SIG-M5 (cell line): ENCODE data around the gene EHBP1.

Source experiments
- DNase-seq: peaks from one replicate; lab custom pipeline; 2025; lab: John Stamatoyannopoulos, UW

The EHBP1 gene

DNA sequence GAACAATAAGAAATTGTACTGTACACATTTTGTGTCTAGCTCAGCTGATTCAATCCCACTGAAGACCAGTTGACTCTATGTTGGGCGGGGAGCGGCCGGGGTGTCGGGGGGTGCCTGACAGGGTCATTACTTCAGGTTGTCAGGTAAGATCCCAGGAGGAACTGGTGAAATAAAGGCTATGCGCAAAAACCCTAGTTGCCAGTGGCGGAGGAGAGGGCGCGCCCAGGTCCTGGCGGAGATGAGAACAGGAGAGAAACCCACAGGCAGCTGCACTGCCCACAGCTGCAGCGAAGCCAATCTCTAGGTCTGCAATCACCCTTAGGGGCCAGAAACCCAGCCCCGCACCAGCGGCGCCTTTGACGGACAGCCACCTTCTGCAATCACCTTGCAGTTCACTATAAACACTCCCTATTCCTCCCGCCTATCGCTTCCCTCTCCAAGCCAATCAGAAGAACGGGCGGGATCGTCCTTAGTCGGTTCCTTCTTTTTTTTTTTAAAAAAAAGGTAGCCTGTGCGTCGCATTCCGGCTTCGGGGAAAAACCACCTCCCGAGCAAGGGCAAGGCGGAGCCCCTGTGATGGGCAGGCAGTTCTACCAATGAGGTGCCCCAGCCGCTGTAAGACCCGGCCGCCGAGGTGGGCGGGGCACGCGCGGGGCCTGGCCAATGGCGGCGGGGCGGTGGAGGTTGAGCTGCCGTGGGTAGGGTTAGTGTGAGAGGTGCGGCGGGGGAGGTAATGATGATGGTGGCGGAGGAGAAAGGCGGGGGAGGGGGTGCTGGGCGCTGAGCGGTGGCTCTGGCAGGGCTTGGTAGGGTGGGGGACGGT lies at the start of gene EHBP1:
Gene EHBP1 (plus strand): TSS at position 707 of the 823 bp plus-strand sequence. CDS start 1,479 bp downstream, outside the sequence.
- DNase-seq, result peak; percentile 100

DNA sequence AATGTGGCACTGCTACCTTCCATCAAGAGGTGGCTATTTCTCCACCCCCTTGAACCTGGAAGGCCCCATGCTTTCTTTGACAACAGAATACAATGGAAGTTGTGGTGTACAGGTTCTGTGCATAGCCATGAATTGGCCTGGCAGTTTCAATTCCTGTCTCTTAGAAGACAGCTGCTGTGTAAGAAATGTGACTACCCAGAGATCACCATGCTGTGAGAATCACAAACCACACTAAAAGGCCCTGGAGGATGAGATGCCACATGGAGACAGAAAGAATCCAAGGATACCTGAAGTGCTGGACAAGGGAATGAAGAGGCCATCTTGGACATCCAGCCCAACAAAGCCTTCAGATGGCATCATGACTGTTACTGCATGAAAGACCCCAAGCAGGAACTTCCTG lies 47.7 kb upstream of the EHBP1 start:
- DNase-seq, result no peak

DNA sequence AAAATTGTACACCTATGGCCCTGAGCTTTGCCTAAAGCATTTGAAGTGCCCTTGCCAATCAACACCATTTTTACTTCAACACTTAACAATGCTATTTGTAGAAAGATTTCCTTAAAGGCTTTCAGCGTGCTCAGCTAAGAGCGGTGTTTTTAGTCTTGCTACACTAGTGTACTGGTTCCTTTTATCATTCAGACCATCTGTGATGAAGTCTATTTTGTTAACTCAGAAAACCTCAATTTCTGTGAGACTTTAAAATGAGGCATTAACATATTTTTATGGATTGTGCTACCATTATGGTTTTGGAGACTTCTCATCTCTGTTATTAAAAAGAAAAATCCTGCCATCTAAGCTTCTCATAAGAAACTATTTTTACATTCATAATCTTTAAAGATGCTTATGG lies 46.6 kb upstream of the EHBP1 start:
- no peak for DNase-seq

DNA sequence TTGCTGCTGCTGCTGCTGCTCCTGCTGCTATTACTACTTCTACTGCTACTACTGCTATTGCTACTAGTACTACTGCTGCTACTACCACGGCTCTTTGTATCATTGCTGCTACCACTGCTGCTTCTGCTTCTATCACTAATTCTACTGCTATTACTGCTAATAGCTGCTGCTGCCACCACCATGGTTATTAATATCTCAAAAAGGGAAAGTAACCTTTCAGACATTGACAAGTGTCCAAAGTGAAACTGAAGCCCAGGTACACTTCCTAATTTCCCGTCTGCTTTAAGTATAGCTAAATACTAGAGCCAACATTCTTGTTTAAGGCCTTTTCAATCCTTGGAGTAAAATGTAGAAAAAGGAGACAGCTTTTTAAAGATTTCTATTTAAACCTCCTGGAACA lies 45.4 kb upstream of the EHBP1 start:
- DNase-seq, result no peak

DNA sequence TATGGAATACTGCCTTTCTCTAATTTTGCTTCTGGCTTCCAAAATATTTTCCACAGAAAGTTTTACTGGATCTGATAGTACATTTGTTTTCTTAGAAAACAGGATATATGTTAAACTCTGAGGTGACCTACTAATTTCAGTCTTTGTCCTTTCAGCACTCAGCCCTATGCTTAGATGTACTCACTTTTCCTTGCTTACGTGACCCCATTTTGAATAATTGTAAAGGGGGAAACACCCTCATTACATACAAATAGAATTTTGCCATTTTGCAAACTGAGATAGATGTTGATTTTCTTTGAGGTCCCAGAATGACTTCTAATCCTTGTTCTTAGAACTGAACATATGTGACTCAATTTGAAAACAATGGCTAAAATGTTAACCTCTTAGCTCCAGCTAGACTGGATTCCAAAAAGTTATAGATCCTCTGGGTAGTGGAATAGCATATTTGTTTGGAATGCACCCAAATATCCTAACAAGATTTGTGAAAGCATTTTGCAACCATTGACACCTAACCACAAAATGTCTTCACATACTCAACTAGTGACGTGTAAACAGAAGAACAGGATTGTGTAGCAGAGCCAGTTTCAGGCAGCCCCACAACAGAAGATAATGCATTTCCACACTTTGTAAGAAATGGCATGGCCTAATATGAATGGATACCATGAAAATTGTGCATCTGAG lies 44.8 kb upstream of the EHBP1 start:
- no peak for DNase-seq

DNA sequence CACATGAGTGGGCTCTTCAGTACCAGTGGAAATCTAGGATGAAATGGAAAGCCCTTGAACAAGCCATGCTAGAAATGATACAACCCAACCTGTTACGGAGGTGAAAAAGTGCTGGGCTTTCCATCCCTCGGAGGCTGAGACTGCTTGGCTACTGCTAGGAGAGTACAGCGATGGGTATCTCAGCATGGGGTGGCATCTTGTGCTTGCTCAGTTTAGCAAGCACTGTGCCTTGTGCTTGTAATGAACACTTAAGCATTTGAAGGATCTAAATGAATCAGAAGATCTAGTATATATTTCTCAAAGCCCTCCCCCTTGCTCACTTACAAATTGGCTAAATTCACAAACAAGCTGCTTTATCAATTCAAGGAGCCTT lies 44.3 kb upstream of the EHBP1 start:
- DNase-seq, result no peak

- no peak for DNase-seq
Observed at GRCh38 chr2:62662131-62662530, 43.4 kb upstream of the EHBP1 start.

DNA sequence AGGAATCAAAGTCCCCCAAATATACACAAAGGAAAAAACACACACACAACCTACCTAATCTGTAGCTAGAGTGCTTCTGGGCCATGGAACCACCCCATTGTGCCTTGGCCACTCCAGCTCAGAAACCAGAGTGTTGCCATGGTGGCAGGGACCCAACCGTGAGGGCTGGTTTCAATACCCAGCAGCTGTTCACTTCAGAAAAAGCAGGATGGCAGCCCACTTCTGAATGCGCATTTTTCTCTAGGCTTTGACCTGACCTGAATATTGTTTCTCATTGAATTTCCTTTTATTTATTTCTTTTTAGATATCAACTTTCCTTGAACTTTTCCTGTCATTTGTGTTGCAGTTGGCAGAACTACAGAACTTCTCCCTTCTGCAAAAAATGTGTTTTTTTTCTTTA lies 43.0 kb upstream of the EHBP1 start:
- no peak for DNase-seq

DNA sequence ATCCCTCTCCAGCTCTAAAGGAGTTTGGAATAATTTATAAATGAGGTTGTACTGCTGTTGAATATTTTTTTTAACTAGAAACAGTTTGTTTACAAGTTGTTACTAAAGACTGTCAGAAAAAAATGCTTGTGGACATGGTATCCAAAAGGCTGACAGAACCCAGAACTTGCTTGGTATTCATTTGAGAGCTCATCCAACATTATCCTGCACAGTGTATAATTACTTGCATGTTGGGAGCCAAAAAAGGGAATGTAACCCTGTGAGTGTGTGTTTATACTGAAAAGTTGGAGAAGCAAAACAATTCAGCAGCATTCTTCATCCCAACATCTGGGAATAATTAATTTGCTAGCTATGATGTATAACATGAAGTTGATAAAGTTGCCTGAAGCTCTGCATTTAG lies 42.1 kb upstream of the EHBP1 start:
- DNase-seq, result no peak

DNA sequence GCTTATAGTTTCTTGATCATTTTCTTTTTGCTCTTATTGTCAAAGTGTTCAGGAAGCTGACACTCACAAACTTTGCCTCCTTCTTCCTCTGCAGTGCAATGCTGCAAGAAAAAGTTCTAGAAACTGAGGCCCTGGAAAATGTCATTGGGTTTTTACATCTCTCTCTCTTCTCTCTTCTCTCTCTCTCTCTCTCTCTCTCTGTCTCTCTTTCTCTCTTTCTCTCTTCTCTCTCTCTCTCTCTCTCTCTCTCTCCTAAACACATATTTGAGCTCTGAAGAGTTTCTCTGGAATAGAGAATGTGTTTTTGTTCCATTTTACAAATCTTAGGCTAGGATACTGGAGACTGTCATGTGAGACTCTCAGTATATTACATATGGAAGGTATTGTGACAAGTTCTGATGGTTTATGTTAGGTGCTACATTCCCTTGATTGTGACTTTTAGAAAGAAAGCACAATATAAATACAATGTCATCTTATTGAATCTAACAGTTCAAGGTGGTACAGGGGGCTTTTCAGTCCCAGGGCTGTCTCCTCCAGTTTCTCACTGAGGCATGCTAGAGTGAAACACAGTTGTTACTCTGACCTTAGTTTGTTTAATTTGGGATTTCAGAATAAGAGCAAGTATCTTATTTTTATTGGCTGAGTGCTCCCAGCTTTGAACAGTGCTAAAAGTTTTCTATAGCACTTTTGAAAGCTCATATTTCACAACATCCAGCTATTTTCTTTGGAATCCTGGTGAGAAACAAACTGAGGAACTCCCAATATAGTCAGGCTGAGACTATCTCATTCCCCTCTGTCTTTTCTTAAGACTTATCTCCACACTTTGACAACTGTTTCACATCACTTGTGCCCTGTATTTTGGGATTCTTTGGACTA lies 41.4 kb upstream of the EHBP1 start:
- no peak for DNase-seq

GRCh38 chr2:62665446-62665845 lies 40.1 kb upstream of the EHBP1 start:
- DNase-seq, result no peak

GRCh38 chr2:62669180-62669579 lies 36.3 kb upstream of the EHBP1 start:
- DNase-seq, result no peak

DNA sequence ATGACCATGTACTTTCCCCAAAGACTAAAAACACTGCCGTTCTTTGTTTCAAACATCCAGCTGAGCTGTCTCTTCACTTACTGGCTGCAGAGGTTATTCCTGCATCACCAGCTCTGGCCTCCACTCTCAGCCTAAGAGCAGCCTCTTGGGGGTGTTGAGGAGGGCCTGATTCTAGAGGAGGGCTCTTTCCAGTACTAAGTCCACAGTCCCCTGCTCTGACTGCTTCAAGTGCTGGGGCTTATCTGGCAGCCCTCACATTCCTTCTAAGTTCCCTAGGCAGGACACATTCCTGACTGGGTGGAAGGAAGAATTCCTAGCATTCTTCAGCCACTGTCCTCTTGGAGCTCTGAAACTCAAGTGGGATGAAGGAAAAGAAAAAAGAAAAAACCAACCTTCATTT lies 32.9 kb upstream of the EHBP1 start:
- DNase-seq, result no peak

DNA sequence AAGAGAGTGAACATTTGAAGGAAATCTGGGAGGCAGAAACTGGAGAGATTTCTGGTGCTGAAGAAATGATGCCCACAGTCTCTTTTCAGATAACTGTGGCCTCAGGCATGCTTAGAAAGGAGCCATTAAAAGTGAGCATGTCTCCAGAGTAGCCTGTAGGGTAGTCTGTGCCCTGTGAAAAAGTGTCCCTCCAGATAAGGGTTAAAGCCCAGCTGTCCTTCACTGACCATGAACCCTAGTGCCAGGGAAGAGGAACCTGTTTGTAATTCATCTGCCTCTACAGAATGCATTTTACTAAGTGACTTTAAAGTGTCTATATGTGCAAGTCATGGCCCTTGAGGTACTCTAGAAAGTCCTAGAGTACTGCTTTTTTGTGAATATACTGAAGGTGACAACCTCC lies 30.5 kb upstream of the EHBP1 start:
- no peak for DNase-seq

- DNase-seq, result no peak
Observed at GRCh38 chr2:62685256-62685655, 20.3 kb upstream of the EHBP1 start.

GRCh38 chr2:62686012-62686685 lies 19.4 kb upstream of the EHBP1 start:
- no peak for DNase-seq

DNA sequence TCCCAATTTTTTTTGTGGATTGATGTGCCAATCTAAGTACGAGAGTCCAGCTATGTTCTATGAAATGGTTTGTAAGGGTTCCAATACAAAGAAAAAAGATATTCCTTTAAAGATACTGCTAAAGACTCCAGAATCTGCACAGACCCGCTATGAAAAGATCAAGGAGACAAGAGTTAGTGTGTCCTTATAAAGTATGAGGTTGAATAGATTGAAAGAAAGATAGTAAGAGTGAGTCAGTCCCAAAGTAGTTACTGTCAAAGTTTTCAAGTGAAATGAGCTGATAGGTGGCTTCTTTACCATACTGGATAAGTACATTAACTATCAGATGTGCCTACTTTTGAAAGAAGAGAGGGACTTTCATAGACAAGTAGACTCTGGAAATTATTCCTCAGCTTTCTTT lies 17.9 kb upstream of the EHBP1 start:
- DNase-seq, result no peak

DNA sequence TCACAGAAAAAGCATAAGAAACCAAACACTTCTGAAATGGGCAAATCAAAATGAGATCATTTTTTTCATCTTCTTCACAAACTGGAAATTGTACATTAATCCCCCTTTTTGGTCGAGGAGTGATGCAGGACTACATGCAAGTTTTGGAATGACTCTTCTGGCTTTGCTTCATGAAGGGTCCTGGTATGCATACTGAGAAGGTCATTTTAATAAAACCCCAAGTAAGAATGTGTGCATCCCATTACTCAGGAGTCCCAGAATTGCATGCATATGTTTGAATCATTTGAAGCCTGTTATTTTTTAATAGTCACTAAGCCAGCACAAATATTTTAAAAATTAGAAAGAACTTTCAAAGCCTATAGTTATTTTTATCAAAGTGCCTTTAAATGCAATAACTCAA lies 16.7 kb upstream of the EHBP1 start:
- no peak for DNase-seq

GRCh38 chr2:62691186-62691585 lies 14.3 kb upstream of the EHBP1 start:
- DNase-seq, result no peak

DNA sequence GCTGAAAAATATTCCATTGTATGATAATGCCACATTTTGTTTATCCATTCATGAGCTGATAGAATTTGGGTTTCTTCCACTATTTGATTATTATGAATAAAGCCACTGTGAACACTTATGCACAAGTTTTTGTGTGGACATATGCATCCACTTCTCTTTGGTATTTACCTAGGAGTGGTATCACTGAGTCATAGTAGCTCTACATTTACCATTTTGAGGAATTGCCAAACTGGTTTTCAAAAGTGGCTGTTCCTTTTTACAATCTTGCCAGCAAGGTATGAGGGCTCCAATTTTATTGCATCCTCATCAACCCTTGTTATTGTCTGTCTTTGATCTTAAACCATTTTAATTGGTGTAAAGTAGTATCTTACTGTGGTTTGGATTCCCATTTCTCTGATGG lies 13.3 kb upstream of the EHBP1 start:
- no peak for DNase-seq

GRCh38 chr2:62698653-62699052 lies 6.9 kb upstream of the EHBP1 start:
- DNase-seq, result no peak

- no peak for DNase-seq
Observed at GRCh38 chr2:62704654-62705006, 883 bp upstream of the EHBP1 start.
